A549 treated with AZD9567 at 1 μM for 4 hours (cell line): ENCODE measurements around the gene ISYNA1. TPM values are rescaled to one million over a fixed set of nuclear protein-coding genes. Genes with fewer than 3 reads are reported as not detected.

ENCODE experiments used
- total RNA-seq: library from RNA; stranded (reverse); fragments of 200-300 nt; extraction: Qiagen RNA extraction; gene quantifications from 5 replicates; pipeline ENCODE4 v1.2.3, GENCODE V29; 2022; ENCODE audit not compliant: insufficient read depth

Gene ISYNA1
- 26.9 to 45.1 TPM (median 44.5 TPM) in 5 replicates for total RNA-seq

GRCh38 chr19:18437491-18438330 lies at the start of gene ISYNA1:
Gene ISYNA1, minus strand, starts transcription at chr19:18438133. Its CDS starts 154 bp downstream, at chr19:18437979.

GRCh38 chr19:18419195-18419698 lies 18.7 kb downstream of the ISYNA1 start, which contains the start of gene SSBP4:
Gene SSBP4, plus strand, starts transcription at chr19:18419398. Its CDS starts 251 bp downstream, at chr19:18419649.

DNA sequence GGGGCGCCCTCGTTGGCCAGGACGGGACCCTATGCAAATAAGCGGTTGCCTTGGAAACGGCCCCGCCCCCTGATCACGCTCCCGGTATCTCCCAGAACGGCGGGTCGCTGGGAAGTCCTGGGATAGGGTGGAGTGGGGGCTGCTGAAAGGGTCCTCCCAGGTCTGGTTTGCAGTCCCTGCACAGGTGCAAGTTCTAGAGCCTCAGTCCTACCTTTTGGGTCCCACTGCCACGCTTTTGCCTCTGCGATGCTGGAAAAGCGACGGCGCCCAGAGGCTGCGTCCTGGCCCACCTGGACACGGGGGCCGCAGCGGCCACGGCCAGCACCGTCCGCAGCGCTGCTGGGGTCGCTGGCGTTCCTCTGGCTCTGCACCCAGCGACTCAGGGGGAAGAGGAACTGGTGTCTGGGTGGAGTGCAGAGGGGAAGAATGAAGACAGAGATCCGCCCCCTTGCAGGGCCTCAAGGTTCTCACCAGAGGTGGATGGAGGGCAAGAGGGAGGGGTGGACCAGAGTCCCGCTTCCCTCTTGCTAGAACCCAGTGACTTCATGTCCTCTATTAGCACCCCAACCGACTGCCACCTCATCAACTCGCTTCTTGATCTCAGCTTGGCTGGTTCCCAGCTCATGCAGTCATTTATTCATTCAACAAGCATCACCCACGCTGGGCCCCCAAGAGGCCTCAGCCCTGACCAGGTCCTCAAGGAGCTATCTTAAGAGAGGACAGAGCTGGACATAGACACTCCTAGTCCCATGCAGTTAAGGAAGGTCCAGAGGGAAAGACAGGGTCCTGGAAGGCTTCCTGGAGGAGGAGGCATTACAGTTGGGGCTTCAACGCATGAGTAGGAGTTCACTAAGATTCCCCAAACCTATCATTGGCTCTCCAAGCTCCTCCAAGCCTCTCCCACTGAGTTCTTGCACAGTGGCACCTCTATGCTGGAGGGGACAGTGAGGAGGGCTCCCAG lies 40.4 kb downstream of the ISYNA1 start, which contains the start of gene LRRC25:
Gene LRRC25 (minus strand): TSS at position 381 of the 961 bp plus-strand sequence. CDS start 659 bp downstream, outside the sequence.

GRCh38 chr19:18385675-18386542 lies 52.0 kb downstream of the ISYNA1 start, which contains the start of gene GDF15:
Gene GDF15, plus strand, starts transcription at chr19:18386158. Its CDS starts 32 bp downstream, at chr19:18386190.

Other genes with a start within 250 kb of the ISYNA1 start
- 9.5 to 14.8 TPM (median 12.7 TPM) in 5 replicates for gene MPV17L2, start 244.9 kb downstream of the ISYNA1 start, total RNA-seq
- gene RAB3A, start 234.1 kb downstream of the ISYNA1 start, total RNA-seq: 0.71 to 0.99 TPM (median 0.79 TPM) in 4 of 5 replicates, not detected in the other
- 0.05 to 0.48 TPM (median 0.16 TPM) in 4 of 5 replicates, not detected in the other for gene PDE4C, start 211.7 kb downstream of the ISYNA1 start, total RNA-seq
- 0.38 to 0.58 TPM (median 0.44 TPM) in 4 of 5 replicates, not detected in the other for gene IQCN, start 163.7 kb downstream of the ISYNA1 start, total RNA-seq
- 32.5 to 55.4 TPM (median 47.0 TPM) in 5 replicates for gene JUND, start 156.5 kb downstream of the ISYNA1 start, total RNA-seq
- 195 to 241 TPM (median 232 TPM) in 5 replicates for gene LSM4, start 115.1 kb downstream of the ISYNA1 start, total RNA-seq
- 1.6 to 2.9 TPM (median 1.9 TPM) in 5 replicates for gene PGPEP1, start 97.5 kb downstream of the ISYNA1 start, total RNA-seq
- gene GDF15, start 52.0 kb downstream of the ISYNA1 start, total RNA-seq: 17.5 to 29.7 TPM (median 21.4 TPM) in 5 replicates
- 0.03 TPM in 1 of 5 replicates, not detected in the others for gene LRRC25, start 40.5 kb downstream of the ISYNA1 start, total RNA-seq
- 46.0 to 50.4 TPM (median 49.2 TPM) in 5 replicates for gene SSBP4, start 18.7 kb downstream of the ISYNA1 start, total RNA-seq
- 3.5 to 5.9 TPM (median 5.2 TPM) in 5 replicates for gene ELL, start 83.9 kb upstream of the ISYNA1 start, total RNA-seq
- 110 to 150 TPM (median 146 TPM) in 5 replicates for gene FKBP8, start 105.4 kb upstream of the ISYNA1 start, total RNA-seq
- gene KXD1, start 119.7 kb upstream of the ISYNA1 start, total RNA-seq: 89.9 to 108 TPM (median 98.8 TPM) in 5 replicates
- 1,038 to 1,235 TPM (median 1,207 TPM) in 5 replicates for gene UBA52, start 133.7 kb upstream of the ISYNA1 start, total RNA-seq
- 20.8 to 63.5 TPM (median 56.7 TPM) in 5 replicates for gene REX1BD, start 150.7 kb upstream of the ISYNA1 start, total RNA-seq
- gene CRLF1, start 168.7 kb upstream of the ISYNA1 start, total RNA-seq: 1.9 to 7.8 TPM (median 7.0 TPM) in 5 replicates
- 5.7 to 15.3 TPM (median 5.8 TPM) in 5 replicates for gene TMEM59L, start 174.7 kb upstream of the ISYNA1 start, total RNA-seq
- 3.6 to 4.6 TPM (median 4.0 TPM) in 5 replicates for gene KLHL26, start 198.9 kb upstream of the ISYNA1 start, total RNA-seq
- 3.4 to 4.9 TPM (median 4.4 TPM) in 5 replicates for gene CRTC1, start 245.5 kb upstream of the ISYNA1 start, total RNA-seq